Liver (tissue), 9 donors: ENCODE results near the gene TCEANC. TPM values are rescaled to one million over a fixed set of nuclear protein-coding genes. Genes with fewer than 3 reads are reported as not detected.
"Not testable (repeated sequence)": the region's sequence is repeated elsewhere in the genome, so short reads cannot be mapped to it uniquely, and the experiment has no call there.

Source experiments
- DNase-seq: peaks from one replicate; pipeline ENCODE4 v3.0.0-alpha.2; 2017; ENCODE audit warnings: low spot score
- H3K27ac ChIP-seq, 2 donors: one replicate each; pipeline ENCODE4 v1.7.0; 2013; ENCODE audit warnings: inconsistent platforms in 2 of 2, low read length in 2 of 2, control low read depth in 1 of 2, low read depth in 1 of 2, mild to moderate bottlenecking in 1 of 2
- H3K27me3 ChIP-seq, 4 donors: one replicate each; pipeline versions ENCODE4 v1.6.1 to v1.7.0; 2013; ENCODE audit warnings: low read length in 3 of 4, inconsistent platforms in 1 of 4, mild to moderate bottlenecking in 1 of 4, moderate library complexity in 1 of 4; ENCODE audit not compliant: control insufficient read depth in 4 of 4, insufficient read depth in 4 of 4
- H3K36me3 ChIP-seq, 4 donors: one replicate each; pipeline versions ENCODE4 v1.6.1 to v1.7.0; 2013; ENCODE audit warnings: low read length in 3 of 4, mild to moderate bottlenecking in 3 of 4, low read depth in 1 of 4, moderate library complexity in 1 of 4; ENCODE audit not compliant: control insufficient read depth in 4 of 4, insufficient read depth in 3 of 4
- H3K4me1 ChIP-seq, 4 donors: one replicate each; pipeline versions ENCODE4 v1.6.1 to v1.7.0; 2013; ENCODE audit warnings: low read length in 3 of 4, mild to moderate bottlenecking in 3 of 4, moderate library complexity in 1 of 4; ENCODE audit not compliant: control insufficient read depth in 4 of 4, insufficient read depth in 4 of 4
- H3K4me3 ChIP-seq, 3 donors: one replicate each; pipeline versions ENCODE4 v1.6.1 to v1.7.0; 2013; ENCODE audit warnings: low read length in 3 of 3, control low read depth in 1 of 3, low read depth in 1 of 3, mild to moderate bottlenecking in 1 of 3
- H3K9ac ChIP-seq, 2 donors: one replicate each; pipeline ENCODE4 v1.7.0; 2013; ENCODE audit warnings: low read length in 2 of 2, mild to moderate bottlenecking in 2 of 2, moderate library complexity in 2 of 2, control low read depth in 1 of 2, low read depth in 1 of 2
- H3K9me3 ChIP-seq, 4 donors: one replicate each; pipeline versions ENCODE4 v1.6.1 to v1.7.0; 2013; ENCODE audit warnings: low read length in 3 of 4; ENCODE audit not compliant: control insufficient read depth in 4 of 4
- FOXA1 ChIP-seq: IDR thresholded peaks from 2 replicates; pipeline ENCODE4 v1.6.1; 2016; ENCODE audit warnings: antibody characterized with exemption
- GABPA ChIP-seq, 2 donors: IDR thresholded peaks in 1 of 2; conservative IDR thresholded peaks in 1 of 2; 2 replicates each; pipeline ENCODE4 v1.6.1; 2016; ENCODE audit warnings: antibody characterized with exemption in 2 of 2, mild to moderate bottlenecking in 1 of 2, moderate library complexity in 1 of 2
- HNF4A ChIP-seq, 2 donors: conservative IDR thresholded peaks; 2 replicates each; pipeline ENCODE4 v1.6.1; 2016; ENCODE audit warnings: antibody characterized with exemption in 2 of 2, mild to moderate bottlenecking in 2 of 2
- JUND ChIP-seq, 2 donors: IDR thresholded peaks; 2 replicates each; pipeline ENCODE4 v1.6.1; 2016; ENCODE audit warnings: antibody characterized with exemption in 2 of 2
- NR2F2 ChIP-seq: IDR thresholded peaks from 2 replicates; pipeline ENCODE4 v1.6.1; 2016; ENCODE audit warnings: antibody characterized with exemption
- SP1 ChIP-seq: IDR thresholded peaks from 2 replicates; pipeline ENCODE4 v1.6.1; 2018; ENCODE audit warnings: antibody characterized with exemption, mild to moderate bottlenecking
- TAF1 ChIP-seq: conservative IDR thresholded peaks from 2 replicates; pipeline ENCODE4 v1.6.1; 2016; ENCODE audit warnings: antibody characterized with exemption, mild to moderate bottlenecking
- YY1 ChIP-seq: IDR thresholded peaks from 2 replicates; pipeline ENCODE4 v1.6.1; 2016; ENCODE audit warnings: antibody characterized with exemption, mild to moderate bottlenecking
- ZBTB33 ChIP-seq: IDR thresholded peaks from 2 replicates; pipeline ENCODE4 v1.6.1; 2016; ENCODE audit warnings: antibody characterized with exemption
- WGBS: extraction: QIAGEN DNeasy Blood & Tissue Kit; methylation state at CpG from one replicate; pipeline ENCODE4 v1.1.7; 2013; 5-methylcytosine and 5-hydroxymethylcytosine counted together
- polyA plus RNA-seq, 2 donors: library from polyadenylated mRNA; stranded (reverse) in 1 of 2; unstranded in 1 of 2; fragments of 200-250 nt in 1 of 2; fragments of >200 nt in 1 of 2; fragmentation: Nextera tagmentation in 1 of 2; extraction: Ambion mirVana in 1 of 2; gene quantifications; one replicate each; pipeline versions ENCODE4 v1.2.1 to v1.2.3, GENCODE V29; 2013 to 2015
- total RNA-seq, 2 donors: library from RNA; depleted of rRNA; stranded (reverse); fragments of >200 nt; gene quantifications; one replicate each; pipeline ENCODE4 v1.2.3, GENCODE V29; 2014
- TF ChIP-seq, protein P1 (sequence below): IDR thresholded peaks from 2 replicates; pipeline ENCODE4 v1.6.1; 2016; ENCODE audit warnings: antibody characterized with exemption, mild to moderate bottlenecking
- TF ChIP-seq, protein P2 (sequence below): fragments of 150-350 bp; IDR thresholded peaks from 2 replicates; pipeline ENCODE4 v1.5.1; 2017; ENCODE audit warnings: improper control_type of control experiment, low read depth, low read length; ENCODE audit not compliant: missing input control
- donor health status: healthy.
- donor health status: healthy.
- donor health status: healthy.
- donor health status: healthy.
- donor health status: healthy.

The TCEANC gene
- total and polyA plus RNA-seq, 4 donors, result 0.73 to 7.7 (median 3.6) TPM

DNA sequence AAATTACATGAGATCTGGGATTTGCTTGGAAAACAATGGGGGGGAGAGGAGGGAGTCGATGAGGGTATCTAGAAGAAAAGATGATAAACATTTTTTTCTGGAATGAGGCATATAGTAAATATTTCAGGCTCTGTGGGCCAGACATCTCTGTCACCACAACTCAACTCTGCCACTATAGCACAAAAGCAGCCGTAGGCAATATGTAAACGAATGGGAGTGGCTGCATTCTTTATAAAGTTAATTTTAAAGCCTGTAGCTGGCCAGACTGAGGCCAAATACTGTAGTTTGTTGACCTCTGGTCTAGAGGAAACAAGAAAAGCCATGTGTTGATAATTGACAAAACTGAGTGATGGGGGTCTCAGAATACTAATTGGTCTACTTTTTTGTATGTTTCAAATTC, 14.1 kb upstream of the TCEANC start:
- peaks cover 0 to 2% (median 0%) of the 10 kb centered on the region in 4 donors for H3K27me3 ChIP-seq
- no peak overlapping the region for H3K4me3 ChIP-seq
- H3K36me3 ChIP-seq, result no peaks in the 10 kb centered on the region
- H3K4me1 ChIP-seq, result no peaks in the 10 kb centered on the region
- H3K27ac ChIP-seq, result no peak overlapping the region
- no peak for DNase-seq
- TF ChIP-seq SP1 (no peak), TAF1 (no peak), JUND (IDR thresholded peaks at IDR 0.05) (no peak), ZBTB33 (no peak), HNF4A (conservative IDR thresholded peaks at IDR 0.05) (no peak), GABPA (IDR thresholded peaks at IDR 0.05 in 1 of 2, conservative IDR thresholded peaks at IDR 0.05 in 1 of 2) (no peak), NR2F2 (no peak)
- TF ChIP-seq, protein P1, sequence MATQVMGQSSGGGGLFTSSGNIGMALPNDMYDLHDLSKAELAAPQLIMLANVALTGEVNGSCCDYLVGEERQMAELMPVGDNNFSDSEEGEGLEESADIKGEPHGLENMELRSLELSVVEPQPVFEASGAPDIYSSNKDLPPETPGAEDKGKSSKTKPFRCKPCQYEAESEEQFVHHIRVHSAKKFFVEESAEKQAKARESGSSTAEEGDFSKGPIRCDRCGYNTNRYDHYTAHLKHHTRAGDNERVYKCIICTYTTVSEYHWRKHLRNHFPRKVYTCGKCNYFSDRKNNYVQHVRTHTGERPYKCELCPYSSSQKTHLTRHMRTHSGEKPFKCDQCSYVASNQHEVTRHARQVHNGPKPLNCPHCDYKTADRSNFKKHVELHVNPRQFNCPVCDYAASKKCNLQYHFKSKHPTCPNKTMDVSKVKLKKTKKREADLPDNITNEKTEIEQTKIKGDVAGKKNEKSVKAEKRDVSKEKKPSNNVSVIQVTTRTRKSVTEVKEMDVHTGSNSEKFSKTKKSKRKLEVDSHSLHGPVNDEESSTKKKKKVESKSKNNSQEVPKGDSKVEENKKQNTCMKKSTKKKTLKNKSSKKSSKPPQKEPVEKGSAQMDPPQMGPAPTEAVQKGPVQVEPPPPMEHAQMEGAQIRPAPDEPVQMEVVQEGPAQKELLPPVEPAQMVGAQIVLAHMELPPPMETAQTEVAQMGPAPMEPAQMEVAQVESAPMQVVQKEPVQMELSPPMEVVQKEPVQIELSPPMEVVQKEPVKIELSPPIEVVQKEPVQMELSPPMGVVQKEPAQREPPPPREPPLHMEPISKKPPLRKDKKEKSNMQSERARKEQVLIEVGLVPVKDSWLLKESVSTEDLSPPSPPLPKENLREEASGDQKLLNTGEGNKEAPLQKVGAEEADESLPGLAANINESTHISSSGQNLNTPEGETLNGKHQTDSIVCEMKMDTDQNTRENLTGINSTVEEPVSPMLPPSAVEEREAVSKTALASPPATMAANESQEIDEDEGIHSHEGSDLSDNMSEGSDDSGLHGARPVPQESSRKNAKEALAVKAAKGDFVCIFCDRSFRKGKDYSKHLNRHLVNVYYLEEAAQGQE, result no peak
- TF ChIP-seq, protein P2, sequence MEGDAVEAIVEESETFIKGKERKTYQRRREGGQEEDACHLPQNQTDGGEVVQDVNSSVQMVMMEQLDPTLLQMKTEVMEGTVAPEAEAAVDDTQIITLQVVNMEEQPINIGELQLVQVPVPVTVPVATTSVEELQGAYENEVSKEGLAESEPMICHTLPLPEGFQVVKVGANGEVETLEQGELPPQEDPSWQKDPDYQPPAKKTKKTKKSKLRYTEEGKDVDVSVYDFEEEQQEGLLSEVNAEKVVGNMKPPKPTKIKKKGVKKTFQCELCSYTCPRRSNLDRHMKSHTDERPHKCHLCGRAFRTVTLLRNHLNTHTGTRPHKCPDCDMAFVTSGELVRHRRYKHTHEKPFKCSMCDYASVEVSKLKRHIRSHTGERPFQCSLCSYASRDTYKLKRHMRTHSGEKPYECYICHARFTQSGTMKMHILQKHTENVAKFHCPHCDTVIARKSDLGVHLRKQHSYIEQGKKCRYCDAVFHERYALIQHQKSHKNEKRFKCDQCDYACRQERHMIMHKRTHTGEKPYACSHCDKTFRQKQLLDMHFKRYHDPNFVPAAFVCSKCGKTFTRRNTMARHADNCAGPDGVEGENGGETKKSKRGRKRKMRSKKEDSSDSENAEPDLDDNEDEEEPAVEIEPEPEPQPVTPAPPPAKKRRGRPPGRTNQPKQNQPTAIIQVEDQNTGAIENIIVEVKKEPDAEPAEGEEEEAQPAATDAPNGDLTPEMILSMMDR, result no peak
- 44% methylated on average over 3 of the region's 3 CpGs for WGBS
- H3K9ac ChIP-seq, result no peak overlapping the region
- peaks cover 0 to 11% (median 3%) of the 10 kb centered on the region in 4 donors for H3K9me3 ChIP-seq

DNA sequence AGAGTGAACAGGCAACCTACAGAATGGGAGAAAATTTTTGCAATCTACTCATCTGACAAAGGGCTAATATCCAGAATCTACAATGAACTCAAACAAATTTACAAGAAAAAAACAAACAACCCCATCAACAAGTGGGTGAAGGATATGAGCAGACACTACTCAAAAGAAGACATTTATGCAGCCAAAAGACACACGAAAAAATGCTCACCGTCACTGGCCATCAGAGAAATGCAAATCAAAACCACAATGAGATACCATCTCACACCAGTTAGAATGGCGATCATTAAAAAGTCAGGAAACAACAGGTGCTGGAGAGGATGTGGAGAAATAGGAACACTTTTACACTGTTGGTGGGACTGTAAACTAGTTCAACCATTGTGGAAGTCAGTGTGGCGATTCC, 11.3 kb upstream of the TCEANC start:
- 77% methylated on average over 2 of the region's 4 CpGs for WGBS
- not testable (repeated sequence) for H3K4me1 ChIP-seq, H3K4me3 ChIP-seq

DNA sequence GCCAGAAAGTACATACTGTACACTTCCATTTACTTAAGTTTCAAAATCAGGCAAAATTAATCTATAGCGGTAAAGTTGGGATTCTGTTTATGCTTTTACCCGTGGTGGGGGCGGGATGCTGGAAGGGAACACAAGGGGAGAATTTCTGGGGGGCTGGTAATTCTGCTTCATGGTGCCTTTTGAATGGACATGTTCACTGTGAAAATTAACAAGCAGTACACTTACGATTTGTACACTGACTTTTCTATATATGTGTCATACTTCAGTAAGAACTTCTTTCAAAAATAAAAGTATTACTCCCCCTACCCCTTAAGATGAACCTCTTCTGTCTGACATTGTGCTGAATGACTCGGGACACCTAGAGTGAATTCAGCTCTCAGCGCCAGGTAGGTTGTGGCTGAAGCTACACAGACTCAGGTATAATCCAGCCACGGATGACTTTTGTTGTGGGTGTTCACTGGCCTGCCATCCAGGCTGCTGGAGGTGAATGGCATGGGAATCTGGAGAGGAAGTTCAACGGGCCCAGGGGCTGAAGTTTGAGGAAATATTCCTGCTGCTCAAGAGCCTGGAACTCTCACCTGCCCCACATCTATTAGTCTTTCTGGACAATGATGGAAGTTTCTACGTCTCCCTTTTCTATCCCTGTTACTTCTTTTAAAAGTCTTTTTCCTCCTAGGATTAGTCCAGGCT, 7.3 kb upstream of the TCEANC start:
- WGBS, result 64% methylated on average over 9 of the region's 9 CpGs
- Histone ChIP-seq H3K4me1 (no peaks in the 10 kb centered on the region), H3K9ac (no peak overlapping the region), H3K27ac (no peak overlapping the region), H3K4me3 (no peak overlapping the region), H3K27me3 (no peaks in the 10 kb centered on the region), H3K36me3 (no peaks in the 10 kb centered on the region), H3K9me3 (no peaks in the 10 kb centered on the region)
- TF ChIP-seq, protein P1, result no peak
- TF ChIP-seq FOXA1, result no peak
- TF ChIP-seq TAF1, result no peak
- TF ChIP-seq SP1, result no peak
- TF ChIP-seq YY1, result no peak
- no peak for DNase-seq

More for the DNA sequence above, 11.3 kb upstream of the TCEANC start:
- not testable (repeated sequence) for H3K27me3 ChIP-seq, H3K36me3 ChIP-seq, H3K9me3 ChIP-seq, DNase-seq, H3K27ac ChIP-seq, H3K9ac ChIP-seq
